GM13976 (cell line): ENCODE data around the gene GDI2.
"Not testable (repeated sequence)": the region's sequence is repeated elsewhere in the genome, so short reads cannot be mapped to it uniquely, and the experiment has no call there.

ENCODE experiments used
- DNase-seq: peaks from one replicate; pipeline ENCODE4 v3.0.0; 2012; ENCODE audit warnings: low spot score
- CTCF ChIP-seq: IDR thresholded peaks from 2 replicates; pipeline ENCODE4 v1.5.1; 2012; ENCODE audit warnings: borderline replicate concordance, mild to moderate bottlenecking; ENCODE audit not compliant: insufficient read depth; ENCODE audit errors: extremely low read depth, missing control alignments, control extremely low read depth
- in situ Hi-C: fragments of 300-500 bp; cut with MboI; formaldehyde crosslinking; loops from one replicate; pipeline ENCODE4 v1.12.0; 2022; ENCODE audit warnings: low sequenced_read_pairs, mixed read lengths, inconsistent platforms; ENCODE audit not compliant: unreplicated experiment

Gene GDI2

GRCh38 chr10:5814110-5815107 is 1.2 kb upstream of the GDI2 start:
- in situ Hi-C loops, result no loop called here
- no peak for TF ChIP-seq CTCF
- no peak for DNase-seq

- in situ Hi-C loops, result no loop called here
- no peak for DNase-seq
- peak; percentile 11 for TF ChIP-seq CTCF
These were observed 218 bp downstream of the GDI2 start for GRCh38 chr10:5813091-5813340.

GRCh38 chr10:5812283-5813090 is 747 bp downstream of the GDI2 start:
- peak; percentile 59 for DNase-seq
- TF ChIP-seq CTCF, result no peak
- in situ Hi-C loops, result no loop called here

GRCh38 chr10:5811387-5811821 is 1.8 kb downstream of the GDI2 start:
- DNase-seq, result no peak
- in situ Hi-C loops, result no loop called here
- no peak for TF ChIP-seq CTCF

GRCh38 chr10:5810225-5810624 is 3.0 kb downstream of the GDI2 start:
- in situ Hi-C loops, result no loop called here
- DNase-seq, result no peak
- no peak for TF ChIP-seq CTCF

GRCh38 chr10:5809527-5810154 is 3.6 kb downstream of the GDI2 start:
- in situ Hi-C loops, result no loop called here
- no peak for DNase-seq
- TF ChIP-seq CTCF, result no peak

GRCh38 chr10:5808783-5809392 is 4.3 kb downstream of the GDI2 start:
- in situ Hi-C loops, result not testable (repeated sequence)

More at GRCh38 chr10:5808783-5809392, 4.3 kb downstream of the GDI2 start:
- DNase-seq, result not testable (repeated sequence)
